HG02852 (cell line): ENCODE results near the gene TMC8.
"Not testable (repeated sequence)": the region's sequence is repeated elsewhere in the genome, so short reads cannot be mapped to it uniquely, and the experiment has no call there.

Experiments
- ATAC-seq: cut with Tn5 transposase; IDR thresholded peaks from one replicate; pipeline ENCODE4 v1.9.1; 2021; ENCODE audit warnings: mild to moderate bottlenecking, moderate library complexity; ENCODE audit not compliant: unreplicated experiment

Gene TMC8

GRCh38 chr17:78147315-78147998 is 16.9 kb downstream of the TMC8 start:
- ATAC-seq = no peak

GRCh38 chr17:78148286-78149016 is 17.9 kb downstream of the TMC8 start:
- no peak for ATAC-seq

- no peak for ATAC-seq
These were observed 21.0 kb downstream of the TMC8 start for GRCh38 chr17:78151514-78152008.

- peak; percentile 43 for ATAC-seq
These were observed 24.6 kb downstream of the TMC8 start for GRCh38 chr17:78154903-78155811.

- no peak for ATAC-seq
These were observed 29.1 kb downstream of the TMC8 start for GRCh38 chr17:78159575-78160158.

GRCh38 chr17:78163881-78164747 is 33.5 kb downstream of the TMC8 start:
- ATAC-seq = no peak

- no peak for ATAC-seq
These were observed 34.4 kb downstream of the TMC8 start for GRCh38 chr17:78164748-78165607.

GRCh38 chr17:78166416-78166815 is 35.8 kb downstream of the TMC8 start:
- no peak for ATAC-seq

- peak; percentile 51 for ATAC-seq
These were observed 37.8 kb downstream of the TMC8 start, which contains the start of gene SYNGR2 for GRCh38 chr17:78168242-78168902. SYNGR2 (plus strand) TSS chr17:78168581; CDS start chr17:78168617, 36 bp downstream.

- ATAC-seq = peak; percentile 32
These were observed 38.6 kb downstream of the TMC8 start for GRCh38 chr17:78168903-78169793.

GRCh38 chr17:78170692-78171590 is 40.4 kb downstream of the TMC8 start:
- ATAC-seq = no peak

- not testable (repeated sequence) for ATAC-seq
These were observed 41.1 kb downstream of the TMC8 start for GRCh38 chr17:78171591-78172248.

- ATAC-seq = no peak
These were observed 41.9 kb downstream of the TMC8 start for GRCh38 chr17:78172249-78173051.

GRCh38 chr17:78173097-78173715 is 42.6 kb downstream of the TMC8 start:
- no peak for ATAC-seq
